ENCODE data around the gene DPH2.

DNA sequence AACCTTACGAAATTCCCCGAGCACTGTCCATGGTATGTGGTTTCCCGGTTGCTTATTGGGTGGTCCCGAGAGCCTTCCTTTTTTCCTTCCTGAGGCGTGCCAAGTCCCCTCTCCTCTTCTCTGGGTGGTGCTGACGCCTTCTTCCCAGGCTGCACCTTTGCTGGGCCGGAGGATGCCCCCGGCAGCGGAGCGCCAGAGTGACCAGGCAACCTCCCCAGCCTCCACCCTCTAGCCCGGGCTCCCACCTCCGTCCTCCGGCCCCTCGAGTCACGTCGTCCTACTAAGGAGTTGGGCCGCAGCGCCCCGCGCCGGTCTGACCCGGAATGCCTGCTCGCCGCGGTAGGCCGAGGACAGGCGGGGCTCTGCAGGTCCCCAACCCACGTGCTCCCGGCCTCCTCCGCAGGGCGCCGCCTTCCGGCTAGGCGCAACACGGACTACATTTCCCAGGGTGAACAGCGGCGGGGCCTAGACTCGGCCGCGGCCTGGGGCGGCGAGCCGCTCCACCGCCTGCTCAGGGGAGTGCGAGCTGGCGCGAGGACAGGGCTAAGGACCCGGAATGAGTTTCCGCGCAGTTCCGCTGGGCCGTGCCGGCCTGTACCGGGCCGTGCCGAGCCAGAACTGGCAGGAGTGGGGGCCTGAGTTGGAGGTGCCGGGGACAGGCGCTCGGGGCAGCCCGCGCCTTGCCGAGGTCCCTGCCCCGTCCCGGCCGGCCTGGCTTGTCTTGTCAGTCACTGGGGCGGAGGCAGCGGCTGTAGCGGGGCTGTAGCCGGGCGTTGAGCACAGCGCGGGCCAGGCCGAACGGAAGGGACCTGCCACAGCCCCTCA lies 23.4 kb upstream of the DPH2 start, which contains the start of gene IPO13:
- TF ChIP-seq, protein P1, sequence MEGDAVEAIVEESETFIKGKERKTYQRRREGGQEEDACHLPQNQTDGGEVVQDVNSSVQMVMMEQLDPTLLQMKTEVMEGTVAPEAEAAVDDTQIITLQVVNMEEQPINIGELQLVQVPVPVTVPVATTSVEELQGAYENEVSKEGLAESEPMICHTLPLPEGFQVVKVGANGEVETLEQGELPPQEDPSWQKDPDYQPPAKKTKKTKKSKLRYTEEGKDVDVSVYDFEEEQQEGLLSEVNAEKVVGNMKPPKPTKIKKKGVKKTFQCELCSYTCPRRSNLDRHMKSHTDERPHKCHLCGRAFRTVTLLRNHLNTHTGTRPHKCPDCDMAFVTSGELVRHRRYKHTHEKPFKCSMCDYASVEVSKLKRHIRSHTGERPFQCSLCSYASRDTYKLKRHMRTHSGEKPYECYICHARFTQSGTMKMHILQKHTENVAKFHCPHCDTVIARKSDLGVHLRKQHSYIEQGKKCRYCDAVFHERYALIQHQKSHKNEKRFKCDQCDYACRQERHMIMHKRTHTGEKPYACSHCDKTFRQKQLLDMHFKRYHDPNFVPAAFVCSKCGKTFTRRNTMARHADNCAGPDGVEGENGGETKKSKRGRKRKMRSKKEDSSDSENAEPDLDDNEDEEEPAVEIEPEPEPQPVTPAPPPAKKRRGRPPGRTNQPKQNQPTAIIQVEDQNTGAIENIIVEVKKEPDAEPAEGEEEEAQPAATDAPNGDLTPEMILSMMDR (IDR thresholded peaks at IDR 0.05): peak in 2 of 3 donors; percentile 87 to 89
- no peak for TF ChIP-seq EP300 (IDR thresholded peaks at IDR 0.05)
